Left renal cortex interstitium (tissue), 4 donors: ENCODE results near the gene TMPRSS5. TPM values are rescaled to one million over a fixed set of nuclear protein-coding genes. Genes with fewer than 3 reads are reported as not detected.
"Not testable (repeated sequence)": the region's sequence is repeated elsewhere in the genome, so short reads cannot be mapped to it uniquely, and the experiment has no call there.

Experiments used
- DNase-seq, 4 donors: peaks; one replicate each; pipeline ENCODE4 v3.0.0-alpha.2; 2013; ENCODE audit warnings: low read depth in 4 of 4, low spot score in 2 of 4, missing footprints in 1 of 4
- polyA plus RNA-seq, 4 donors: library from polyadenylated mRNA; unstranded; fragments of 120-200 nt; gene quantifications; one replicate each; pipeline ENCODE4 v1.2.1, GENCODE V29; 2013; ENCODE audit not compliant: insufficient read length in 4 of 4

TMPRSS5 gene
- 1 to 10 TPM in 2 of 4 donors, under 1 TPM in 2; 0.57 to 2.1 (median 1.5) TPM for polyA plus RNA-seq

DNA sequence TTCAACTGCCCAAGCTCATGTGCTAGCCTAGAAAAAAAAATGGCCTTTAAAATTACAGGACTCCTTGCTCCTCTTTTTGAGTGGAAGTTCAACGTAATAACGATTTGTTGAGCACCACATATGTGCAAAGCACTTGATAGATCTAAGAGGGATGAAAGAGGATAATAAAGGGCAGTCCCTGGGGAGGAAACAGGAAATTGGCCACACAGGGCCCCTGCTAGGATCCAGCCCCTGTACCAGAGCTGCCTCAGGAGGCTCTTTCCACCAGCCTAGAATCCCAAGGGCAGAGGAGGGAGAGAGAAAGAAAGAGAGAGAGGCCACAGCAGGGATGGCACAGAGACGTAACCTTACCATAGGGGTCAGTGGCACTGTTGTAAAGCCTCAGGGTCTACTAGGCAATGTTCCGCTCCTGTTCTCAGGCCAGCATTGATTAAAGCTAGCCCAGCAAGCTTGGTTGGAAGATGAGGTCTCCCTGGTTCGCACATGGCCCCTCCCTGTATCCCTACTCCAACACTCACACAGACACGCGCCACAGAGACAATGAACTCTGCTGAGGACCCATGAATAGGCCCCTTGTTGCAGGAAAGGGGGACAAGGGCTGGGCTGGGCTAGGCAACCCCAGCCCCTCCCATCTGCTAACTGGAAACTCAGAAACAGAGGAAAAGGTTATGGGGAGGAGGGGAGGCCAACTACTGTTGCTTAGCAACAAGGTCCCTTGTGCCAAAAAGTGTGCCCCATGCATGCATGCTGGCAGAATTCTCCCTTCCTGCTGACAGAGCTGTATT lies at the start of gene TMPRSS5:
Gene TMPRSS5, minus strand, starts transcription at position 438 of the 785 bp plus-strand sequence. Its CDS starts 84 bp downstream, at position 354.
- DNase-seq: no peak

DNA sequence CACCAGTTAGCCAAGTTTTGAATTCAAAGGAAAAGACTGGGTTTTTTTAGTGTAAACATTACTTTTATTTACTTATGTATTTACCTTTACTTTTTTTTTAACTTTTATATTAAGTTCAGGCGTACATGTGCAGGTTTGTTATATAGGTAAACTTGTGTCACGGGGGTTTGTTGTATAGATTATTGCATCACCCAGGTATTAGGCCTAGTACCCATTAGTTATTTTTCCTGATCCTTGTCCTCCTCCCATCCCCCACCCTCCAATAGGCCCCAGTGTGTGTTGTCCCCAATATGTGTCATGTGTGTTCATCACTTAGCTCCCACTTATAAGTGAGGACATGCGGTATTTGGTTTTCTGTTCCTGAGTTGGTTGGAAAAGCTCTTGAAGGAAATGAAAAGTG lies 46.8 kb upstream of the TMPRSS5 start:
- DNase-seq: no peak

DNA sequence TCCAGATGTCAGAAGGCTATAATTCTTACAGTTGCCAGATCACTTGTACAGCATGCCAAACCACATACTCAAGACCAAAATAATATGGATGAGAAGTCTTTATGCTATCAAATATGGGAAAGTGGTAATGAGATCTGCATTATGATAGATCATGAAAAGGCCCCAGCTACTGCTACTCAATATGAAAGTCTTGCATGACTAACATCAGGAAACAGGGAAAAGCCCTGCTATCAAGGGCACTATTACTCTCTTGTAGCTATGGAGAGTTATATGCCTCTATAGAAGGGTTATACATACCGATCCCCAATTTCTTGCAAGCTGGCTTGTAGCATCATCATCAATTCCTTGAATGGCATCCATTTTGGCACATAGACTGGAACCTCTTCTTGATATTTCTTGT lies 30.2 kb upstream of the TMPRSS5 start:
- DNase-seq: no peak

- DNase-seq: no peak
Observed at GRCh38 chr11:113732092-113732491, 26.0 kb upstream of the TMPRSS5 start.

GRCh38 chr11:113730887-113731726 lies 25.0 kb upstream of the TMPRSS5 start:
- peak in 3 of 4 donors; percentile 28 to 68 (median 35) for DNase-seq

GRCh38 chr11:113729456-113729855 lies 23.3 kb upstream of the TMPRSS5 start:
- no peak for DNase-seq

- DNase-seq: no peak
Observed at GRCh38 chr11:113728814-113729213, 22.7 kb upstream of the TMPRSS5 start.

DNA sequence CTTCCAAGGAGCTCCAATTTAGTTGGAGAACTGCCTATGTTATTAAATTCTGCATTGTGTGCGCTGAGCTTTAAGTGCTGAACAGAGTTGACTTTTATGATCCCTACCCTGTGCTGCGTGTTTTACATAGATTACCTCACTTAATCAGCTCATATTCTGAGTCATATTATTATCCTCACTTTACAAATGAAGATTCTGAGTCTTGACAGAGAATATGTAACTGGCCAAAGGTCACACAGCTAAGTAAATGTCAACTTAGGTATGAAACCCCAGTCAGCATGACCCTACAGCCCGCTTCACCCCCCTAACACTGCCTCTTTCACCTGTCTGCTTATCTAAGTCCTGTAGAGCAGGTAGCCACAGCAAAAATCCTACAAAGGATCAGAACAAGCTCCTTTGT lies 19.8 kb upstream of the TMPRSS5 start:
- DNase-seq: no peak

DNA sequence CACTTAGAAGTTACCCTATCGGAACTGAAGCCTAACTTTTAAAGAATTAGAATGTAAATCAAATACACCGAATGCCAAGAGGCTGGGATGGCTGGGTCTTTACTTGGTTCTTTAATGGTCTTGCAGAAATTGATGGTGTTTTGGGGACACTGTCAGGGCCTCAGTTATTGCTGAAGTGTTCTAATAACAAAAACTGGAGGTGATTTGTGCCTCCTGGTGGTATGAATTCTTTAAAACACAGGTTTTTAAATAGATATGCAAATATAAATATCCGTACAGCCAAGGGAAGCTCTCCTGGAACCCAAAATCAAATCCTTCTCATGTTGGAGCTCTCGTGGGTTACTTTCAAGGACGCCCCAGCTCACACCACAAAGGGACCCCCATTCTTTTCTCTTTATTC lies 19.3 kb upstream of the TMPRSS5 start:
- no peak for DNase-seq

DNA sequence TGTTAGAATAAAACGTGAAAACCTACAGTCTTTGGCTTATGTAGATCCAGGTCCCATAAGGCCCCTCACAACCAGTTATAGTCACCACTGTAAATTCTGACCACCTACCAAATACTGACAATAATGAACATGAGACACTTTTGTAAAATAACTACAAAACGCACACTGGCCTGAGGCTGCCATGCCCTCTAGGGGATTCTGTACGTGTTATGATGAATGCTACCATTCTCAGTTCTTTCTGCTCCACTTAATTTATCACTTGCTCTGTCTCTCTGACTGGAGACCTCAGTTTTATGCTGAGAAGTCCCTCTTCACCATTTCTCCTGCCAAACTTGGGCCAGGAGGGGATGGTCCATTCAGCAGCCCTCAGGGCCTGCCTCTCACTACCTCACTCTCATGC lies 18.7 kb upstream of the TMPRSS5 start:
- no peak for DNase-seq

DNA sequence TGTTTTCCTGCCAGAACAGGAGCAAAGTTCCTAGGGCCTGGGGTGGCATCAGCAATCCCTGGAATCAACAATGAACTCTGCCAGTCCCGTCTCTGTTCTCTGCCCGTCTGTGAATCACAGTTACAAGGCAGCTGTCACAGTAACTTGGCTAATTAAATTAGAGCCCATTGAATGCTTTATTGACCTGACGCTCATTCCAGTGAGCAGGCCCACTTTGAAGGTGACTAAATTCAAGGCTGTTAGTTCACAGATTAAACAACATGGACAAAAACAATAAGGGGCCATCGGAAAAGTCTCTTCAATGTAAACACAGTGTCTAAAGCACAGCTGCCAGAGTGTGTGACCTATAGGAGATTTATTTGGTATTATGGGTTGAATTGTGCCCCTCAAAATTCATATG lies 17.7 kb upstream of the TMPRSS5 start:
- no peak for DNase-seq

GRCh38 chr11:113722934-113723333 lies 16.8 kb upstream of the TMPRSS5 start:
- no peak for DNase-seq

DNA sequence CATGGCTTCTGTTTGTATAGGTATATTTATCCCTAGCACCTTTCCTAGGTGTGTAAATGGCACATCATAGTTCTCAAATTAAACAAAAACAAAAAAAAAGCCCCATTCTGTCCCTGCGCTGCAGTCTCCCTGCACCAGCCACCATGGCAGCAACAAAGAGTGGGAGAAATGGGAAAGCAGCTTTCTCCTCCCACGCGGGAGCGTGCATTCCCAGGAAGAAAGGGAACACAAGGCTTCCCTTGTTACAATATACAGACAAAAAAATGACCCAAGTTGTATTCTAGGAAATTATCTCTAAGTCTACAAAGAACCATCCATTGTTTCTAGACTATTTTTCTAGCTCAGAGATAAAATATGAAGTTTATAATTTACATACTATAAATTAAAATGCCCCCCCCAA lies 16.1 kb upstream of the TMPRSS5 start:
- DNase-seq: no peak

GRCh38 chr11:113721462-113722066 lies 15.5 kb upstream of the TMPRSS5 start:
- no peak for DNase-seq

GRCh38 chr11:113720478-113720877 lies 14.4 kb upstream of the TMPRSS5 start:
- DNase-seq: not testable (repeated sequence)

DNA sequence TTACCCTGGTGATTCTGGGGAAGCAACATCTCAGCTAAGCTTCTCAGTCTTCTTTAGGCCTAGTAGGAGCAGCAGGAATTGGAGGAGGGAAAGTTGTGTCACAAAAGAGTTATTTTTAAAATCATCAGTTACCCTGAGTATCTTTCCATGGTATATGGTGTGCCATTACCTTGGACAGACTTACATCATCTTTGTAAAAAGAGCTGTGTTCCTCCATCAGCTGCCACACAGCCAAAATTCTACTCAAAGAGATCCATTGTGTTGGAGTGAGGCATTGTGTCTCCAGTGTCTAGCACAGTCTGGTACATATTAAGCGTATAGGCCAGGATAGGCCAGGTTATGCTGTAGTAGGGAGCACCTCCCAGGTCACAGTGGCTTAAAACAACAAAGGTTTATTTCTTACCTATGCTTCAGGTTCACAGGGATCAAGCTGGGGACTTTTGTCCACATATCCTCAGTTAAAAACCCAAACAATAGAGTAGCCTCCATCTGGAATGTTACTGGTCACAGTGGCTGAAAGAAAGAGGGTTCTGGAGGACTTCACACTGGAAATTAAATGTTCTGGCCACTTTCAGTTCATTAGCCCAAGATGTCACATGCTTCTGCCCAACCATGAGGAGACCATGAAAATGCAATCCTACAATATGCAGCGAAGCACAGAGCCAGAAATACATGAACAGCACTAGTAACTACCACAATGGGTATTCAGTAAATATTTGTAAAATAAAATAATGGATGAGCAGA lies 9.9 kb upstream of the TMPRSS5 start:
- DNase-seq: no peak

DNA sequence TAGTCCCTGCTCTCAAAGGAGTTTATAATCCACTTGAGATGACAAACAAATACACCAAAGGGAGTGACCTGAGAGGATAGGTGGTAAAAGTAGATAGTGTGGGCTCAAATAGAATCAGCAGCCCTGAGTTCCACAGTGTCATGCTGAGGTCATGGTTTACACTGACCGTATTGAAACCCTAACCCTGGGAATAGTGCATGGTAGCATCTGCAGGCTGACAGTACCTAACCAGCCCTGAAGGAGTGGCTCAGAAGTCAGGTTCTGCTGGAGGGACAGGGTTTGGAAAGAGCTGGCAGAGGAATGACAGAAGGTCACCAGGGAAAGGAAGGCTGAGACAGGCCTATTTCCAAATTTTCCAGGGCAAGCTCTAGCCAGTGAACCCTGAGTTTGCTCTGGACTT lies 9.2 kb upstream of the TMPRSS5 start:
- no peak for DNase-seq

DNA sequence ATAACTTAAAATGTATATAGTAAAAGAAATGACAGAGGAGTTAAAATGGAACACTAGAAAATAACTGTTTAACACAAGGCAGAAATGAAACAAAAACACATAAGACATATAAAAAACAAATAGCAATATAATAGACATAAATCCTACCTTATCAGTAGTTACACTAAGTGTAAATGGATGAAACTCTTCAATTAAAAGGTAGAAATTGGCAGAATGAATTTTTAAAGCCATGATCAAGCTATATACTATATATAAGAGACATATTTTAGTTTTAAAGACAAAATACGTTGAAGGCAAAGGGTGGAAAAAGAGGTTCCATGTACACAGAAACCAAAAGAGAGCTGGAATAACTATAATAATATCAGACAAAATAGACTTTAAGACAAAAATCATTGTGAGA lies 4.9 kb upstream of the TMPRSS5 start:
- DNase-seq: no peak

DNA sequence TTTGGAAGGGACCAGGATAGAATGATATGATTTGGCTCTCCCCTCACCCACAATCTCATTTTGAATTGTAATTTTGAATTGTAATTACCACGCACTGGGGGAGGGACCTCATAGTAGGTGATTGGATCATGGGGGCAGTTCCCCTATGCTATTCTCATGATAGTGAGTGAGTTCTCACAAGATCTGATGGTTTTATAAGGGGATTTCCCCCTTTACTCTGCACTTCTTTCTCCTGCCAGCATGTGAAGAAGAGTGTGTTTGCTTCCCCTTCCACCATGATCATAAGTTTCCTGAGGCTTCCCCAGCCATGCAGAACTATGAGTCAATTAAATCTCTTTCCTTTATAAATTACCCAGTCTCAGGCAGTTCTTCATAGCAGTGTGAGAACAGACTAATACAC lies 2.6 kb downstream of the TMPRSS5 start:
- DNase-seq: not testable (repeated sequence)

- DNase-seq: no peak
Observed at GRCh38 chr11:113701491-113701890, 4.6 kb downstream of the TMPRSS5 start.

DNA sequence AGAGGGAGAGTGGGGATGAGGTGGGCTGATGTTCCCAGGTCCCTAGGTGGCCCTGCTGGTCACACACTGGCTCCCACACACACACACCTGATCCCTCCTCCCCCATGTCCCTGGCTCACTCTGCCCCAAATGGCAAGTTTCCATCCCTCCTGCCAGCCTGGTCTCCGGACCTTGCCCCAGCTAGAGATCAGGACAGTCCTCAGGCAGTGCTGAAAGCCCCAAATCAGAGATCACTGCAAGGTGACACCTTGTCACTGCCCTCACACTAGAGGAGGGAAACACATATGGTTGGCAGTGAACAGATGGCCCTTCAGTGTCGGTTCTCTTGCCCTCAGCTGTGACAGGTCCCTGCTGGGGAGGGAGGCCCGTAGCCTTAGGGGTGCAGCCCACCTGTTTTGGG lies 7.6 kb downstream of the TMPRSS5 start:
- DNase-seq: no peak
